GM23248 (cell line): ENCODE data around the gene ZBTB16. TPM values are rescaled to one million over a fixed set of nuclear protein-coding genes. Genes with fewer than 3 reads are reported as not detected.

Experiments
- DNase-seq: peaks from one replicate; pipeline ENCODE4 v3.0.0-alpha.2; 2015
- H2AFZ ChIP-seq: fragments of 200-600 bp; sonication (generic); 2 replicates; pipeline ENCODE4 v1.6.1; 2016; ENCODE audit warnings: antibody characterized with exemption
- H3F3A ChIP-seq: fragments of 200-600 bp; sonication (generic); 2 replicates; pipeline ENCODE4 v1.6.1; 2016; ENCODE audit warnings: mild to moderate bottlenecking, antibody characterized with exemption, mixed run types; ENCODE audit not compliant: insufficient read depth
- H3K27ac ChIP-seq: fragments of 200-600 bp; sonication (generic); 2 replicates; pipeline ENCODE4 v1.5.1; 2016; ENCODE audit warnings: mild to moderate bottlenecking
- H3K27me3 ChIP-seq: fragments of 200-600 bp; sonication (generic); replicated peaks from 2 replicates; pipeline ENCODE4 v1.6.1; 2016; ENCODE audit warnings: mild to moderate bottlenecking; ENCODE audit not compliant: insufficient read depth
- H3K36me3 ChIP-seq: fragments of 200-600 bp; sonication (generic); 2 replicates; pipeline ENCODE4 v1.6.1; 2016; ENCODE audit warnings: low read depth, mild to moderate bottlenecking
- H3K4me1 ChIP-seq: fragments of 200-600 bp; sonication (generic); 2 replicates; pipeline ENCODE4 v1.6.1; 2016; ENCODE audit warnings: mild to moderate bottlenecking; ENCODE audit not compliant: insufficient read depth
- H3K4me2 ChIP-seq: fragments of 200-600 bp; sonication (generic); one replicate; pipeline ENCODE4 v1.6.1; 2016; ENCODE audit warnings: mild to moderate bottlenecking; ENCODE audit not compliant: unreplicated experiment
- H3K4me3 ChIP-seq: fragments of 200-600 bp; sonication (generic); 2 replicates; pipeline ENCODE4 v1.5.1; 2016; ENCODE audit warnings: mild to moderate bottlenecking
- H3K79me2 ChIP-seq: fragments of 200-600 bp; sonication (generic); 2 replicates; pipeline ENCODE4 v1.6.1; 2016; ENCODE audit warnings: mild to moderate bottlenecking; ENCODE audit not compliant: insufficient read depth
- H3K9ac ChIP-seq: fragments of 200-600 bp; sonication (generic); 2 replicates; pipeline ENCODE4 v1.6.1; 2016; ENCODE audit warnings: mild to moderate bottlenecking
- H3K9me2 ChIP-seq: fragments of 200-600 bp; sonication (generic); 2 replicates; pipeline ENCODE4 v1.6.1; 2016; ENCODE audit warnings: mixed run types, mild to moderate bottlenecking, moderate library complexity; ENCODE audit not compliant: insufficient read depth
- H3K9me3 ChIP-seq: fragments of 200-600 bp; sonication (generic); one replicate; pipeline ENCODE4 v1.6.1; 2017; ENCODE audit warnings: low read depth
- H4K20me1 ChIP-seq: fragments of 200-600 bp; sonication (generic); 2 replicates; pipeline ENCODE4 v1.6.0; 2016; ENCODE audit not compliant: insufficient read depth
- EZH2 ChIP-seq: fragments of 200-600 bp; sonication (generic); IDR thresholded peaks from 2 replicates; pipeline ENCODE4 v1.6.1; 2018; ENCODE audit warnings: antibody characterized with exemption, mild to moderate bottlenecking; ENCODE audit not compliant: insufficient read depth, poor library complexity, severe bottlenecking
- EZH2phosphoT487 ChIP-seq: fragments of 200-600 bp; sonication (generic); IDR thresholded peaks from 2 replicates; pipeline ENCODE4 v1.6.1; 2018; ENCODE audit warnings: antibody characterized with exemption, moderate library complexity, mild to moderate bottlenecking, low read depth; ENCODE audit not compliant: insufficient read depth
- WGBS, 2 experiments: methylation state at CpG; one replicate each; pipeline ENCODE4 v1.1.6; 2015 to 2017; ENCODE audit warnings: low lambda C conversion rate in 2 of 2, low coverage in 1 of 2; ENCODE audit errors: missing lambda C conversion rate in 2 of 2; 5-methylcytosine and 5-hydroxymethylcytosine counted together
- in situ Hi-C: fragments of 300-500 bp; cut with MboI; formaldehyde crosslinking; loops from 2 replicates; pipeline ENCODE4 v1.15.0; 2020
- polyA plus RNA-seq: library from polyadenylated mRNA; unstranded; fragments of >200 nt; fragmentation: Nextera tagmentation; extraction: Ambion mirVana; gene quantifications from 2 replicates; pipeline ENCODE4 v1.2.1, GENCODE V29; 2016
- total RNA-seq: library from RNA; depleted of rRNA; stranded (reverse); fragments of >200 nt; shearing (Covaris generic); gene quantifications from 2 replicates; pipeline ENCODE4 v1.2.3, GENCODE V29; 2014

The ZBTB16 gene
- total and polyA plus RNA-seq, 2 experiments from 2014 or later = not detected

- H4K20me1 ChIP-seq = no peaks in the 10 kb centered on the region
- no peaks in the 10 kb centered on the region for H3K36me3 ChIP-seq
- no peaks in the 10 kb centered on the region for H3K9me2 ChIP-seq
- no peaks in the 10 kb centered on the region for H3K27me3 ChIP-seq
- no peak overlapping the region for H2AFZ ChIP-seq
- TF ChIP-seq EZH2phosphoT487 (no peak), EZH2 (no peak)
- no peaks in the 10 kb centered on the region for H3K4me1 ChIP-seq
- H3K9ac ChIP-seq = no peak overlapping the region
- no peaks in the 10 kb centered on the region for H3F3A ChIP-seq
- no peak for DNase-seq
- H3K4me3 ChIP-seq = no peak overlapping the region
- H3K4me2 ChIP-seq = no peak overlapping the region
- no peak overlapping the region for H3K27ac ChIP-seq
- in situ Hi-C loops = no loop called here
- 84 to 91% methylated on average over 16 to 17 of the region's 17 CpGs for WGBS, 2 experiments
- H3K9me3 ChIP-seq = no peaks in the 10 kb centered on the region
- H3K79me2 ChIP-seq = no peaks in the 10 kb centered on the region
Measured at GRCh38 chr11:114250180-114250579, 190.7 kb downstream of the ZBTB16 start.

GRCh38 chr11:114250993-114251814 is 191.7 kb downstream of the ZBTB16 start:
- no peak overlapping the region for H3K27ac ChIP-seq
- H3K36me3 ChIP-seq = no peaks in the 10 kb centered on the region
- no peak overlapping the region for H3K4me3 ChIP-seq
- no peak for DNase-seq
- H3K4me1 ChIP-seq = no peaks in the 10 kb centered on the region
- no peak overlapping the region for H3K4me2 ChIP-seq
- WGBS, 2 experiments = 74 to 80% methylated on average over 14 of the region's 14 CpGs
- TF ChIP-seq EZH2phosphoT487 (no peak), EZH2 (no peak)
- no peak overlapping the region for H3K9ac ChIP-seq
- H2AFZ ChIP-seq = no peak overlapping the region
- no peaks in the 10 kb centered on the region for H3K27me3 ChIP-seq
- in situ Hi-C loops = no loop called here
- no peaks in the 10 kb centered on the region for H3K9me2 ChIP-seq
- H4K20me1 ChIP-seq = no peaks in the 10 kb centered on the region
- H3F3A ChIP-seq = no peaks in the 10 kb centered on the region
- no peaks in the 10 kb centered on the region for H3K9me3 ChIP-seq
- H3K79me2 ChIP-seq = no peaks in the 10 kb centered on the region

DNA sequence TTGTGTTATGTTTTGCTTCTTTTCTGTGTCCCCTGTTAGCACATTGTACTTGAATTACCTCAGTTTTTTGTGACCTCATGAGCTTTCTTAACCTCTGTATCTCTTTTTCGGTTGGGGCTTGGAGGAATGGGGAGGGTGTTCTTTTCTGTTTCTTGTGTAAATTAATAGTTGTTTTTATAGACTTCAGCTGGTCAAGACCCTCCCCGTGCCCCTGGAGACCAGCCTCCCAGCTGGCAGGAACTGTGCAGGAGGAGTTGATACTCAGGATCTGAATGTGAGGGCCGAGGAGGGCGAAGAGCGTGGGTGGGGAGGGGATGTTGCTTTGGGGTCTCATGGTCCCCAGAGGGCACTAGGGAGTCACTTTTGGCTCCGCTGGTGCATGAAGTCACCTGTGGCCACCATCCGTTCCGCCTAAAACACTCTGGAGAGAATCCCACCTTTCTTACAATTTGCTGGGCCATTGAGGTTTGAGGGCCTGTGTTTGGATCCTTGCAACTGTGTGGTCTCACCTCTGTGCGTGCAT is 192.4 kb downstream of the ZBTB16 start:
- no peaks in the 10 kb centered on the region for H3K4me1 ChIP-seq
- no peaks in the 10 kb centered on the region for H3K79me2 ChIP-seq
- no peak overlapping the region for H3K27ac ChIP-seq
- no peaks in the 10 kb centered on the region for H3K9me3 ChIP-seq
- no peaks in the 10 kb centered on the region for H3K9me2 ChIP-seq
- no peaks in the 10 kb centered on the region for H3F3A ChIP-seq
- H3K9ac ChIP-seq = no peak overlapping the region
- no peak for TF ChIP-seq EZH2
- TF ChIP-seq EZH2phosphoT487 = no peak
- H4K20me1 ChIP-seq = no peaks in the 10 kb centered on the region
- H3K4me2 ChIP-seq = no peak overlapping the region
- H3K4me3 ChIP-seq = no peak overlapping the region
- in situ Hi-C loops = no loop called here
- no peak for DNase-seq
- H2AFZ ChIP-seq = no peak overlapping the region
- 71% methylated on average over 9 of the region's 9 CpGs for WGBS, 2 experiments
- no peaks in the 10 kb centered on the region for H3K27me3 ChIP-seq
- no peaks in the 10 kb centered on the region for H3K36me3 ChIP-seq

DNA sequence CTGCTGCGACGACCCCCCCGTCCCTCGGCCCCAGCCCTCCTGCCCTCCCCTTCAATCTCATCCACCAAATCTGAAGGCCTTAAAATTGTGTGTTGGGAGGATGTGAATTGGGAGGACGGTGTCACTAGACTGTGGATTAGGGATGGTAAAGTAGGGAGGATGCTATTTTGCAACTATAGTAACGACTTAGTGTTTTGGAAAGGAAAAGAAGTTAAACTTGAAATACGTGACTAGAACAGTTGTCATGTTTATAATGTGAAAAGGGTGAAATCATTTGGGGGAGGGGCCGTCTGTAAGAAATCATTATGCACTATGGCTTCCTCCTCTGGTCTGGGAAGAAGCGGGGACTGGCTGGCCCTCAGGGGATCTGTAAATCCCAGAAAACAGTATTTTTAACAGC is 193.3 kb downstream of the ZBTB16 start:
- H3K4me2 ChIP-seq = no peak overlapping the region
- no peak overlapping the region for H3K4me3 ChIP-seq
- H3F3A ChIP-seq = no peaks in the 10 kb centered on the region
- TF ChIP-seq EZH2phosphoT487 (no peak), EZH2 (no peak)
- in situ Hi-C loops = no loop called here
- no peak overlapping the region for H2AFZ ChIP-seq
- no peaks in the 10 kb centered on the region for H3K9me3 ChIP-seq
- no peaks in the 10 kb centered on the region for H3K27me3 ChIP-seq
- no peaks in the 10 kb centered on the region for H3K4me1 ChIP-seq
- no peak for DNase-seq
- WGBS, 2 experiments = 66 to 69% methylated on average over 9 of the region's 9 CpGs
- H3K9ac ChIP-seq = no peak overlapping the region
- H3K27ac ChIP-seq = no peak overlapping the region
- no peaks in the 10 kb centered on the region for H3K36me3 ChIP-seq
- no peaks in the 10 kb centered on the region for H4K20me1 ChIP-seq
- no peaks in the 10 kb centered on the region for H3K9me2 ChIP-seq
- no peaks in the 10 kb centered on the region for H3K79me2 ChIP-seq
